Adipocyte (in vitro differentiated cells): ENCODE measurements around the gene CHRDL1.
"Not testable (repeated sequence)": the region's sequence is repeated elsewhere in the genome, so short reads cannot be mapped to it uniquely, and the experiment has no call there.

ENCODE experiments used
- DNase-seq: peaks from one replicate; pipeline ENCODE4 v3.0.0-alpha.2; 2015; ENCODE audit warnings: low read depth
- H3K27me3 ChIP-seq: replicated peaks from 2 replicates; pipeline ENCODE4 v1.7.0; 2013; ENCODE audit warnings: mild to moderate bottlenecking, low read length, moderate library complexity; ENCODE audit not compliant: control insufficient read depth, insufficient read depth
- H3K36me3 ChIP-seq: 2 replicates; pipeline ENCODE4 v1.7.0; 2013; ENCODE audit warnings: low read length, mild to moderate bottlenecking, moderate library complexity; ENCODE audit not compliant: control insufficient read depth, insufficient read depth, severe bottlenecking
- H3K4me1 ChIP-seq: 2 replicates; pipeline ENCODE4 v1.7.0; 2013; ENCODE audit warnings: mild to moderate bottlenecking, low read length, moderate library complexity; ENCODE audit not compliant: control insufficient read depth, insufficient read depth
- H3K4me3 ChIP-seq: 2 replicates; pipeline ENCODE4 v1.7.0; 2013; ENCODE audit warnings: mild to moderate bottlenecking, low read length, moderate library complexity
- H3K9ac ChIP-seq: 2 replicates; pipeline ENCODE4 v1.7.0; 2013; ENCODE audit warnings: mild to moderate bottlenecking, low read length, moderate library complexity
- H3K9me3 ChIP-seq: 2 replicates; pipeline ENCODE4 v1.7.0; 2013; ENCODE audit warnings: mild to moderate bottlenecking, low read length, moderate library complexity; ENCODE audit not compliant: control insufficient read depth

CHRDL1 gene, protein sequence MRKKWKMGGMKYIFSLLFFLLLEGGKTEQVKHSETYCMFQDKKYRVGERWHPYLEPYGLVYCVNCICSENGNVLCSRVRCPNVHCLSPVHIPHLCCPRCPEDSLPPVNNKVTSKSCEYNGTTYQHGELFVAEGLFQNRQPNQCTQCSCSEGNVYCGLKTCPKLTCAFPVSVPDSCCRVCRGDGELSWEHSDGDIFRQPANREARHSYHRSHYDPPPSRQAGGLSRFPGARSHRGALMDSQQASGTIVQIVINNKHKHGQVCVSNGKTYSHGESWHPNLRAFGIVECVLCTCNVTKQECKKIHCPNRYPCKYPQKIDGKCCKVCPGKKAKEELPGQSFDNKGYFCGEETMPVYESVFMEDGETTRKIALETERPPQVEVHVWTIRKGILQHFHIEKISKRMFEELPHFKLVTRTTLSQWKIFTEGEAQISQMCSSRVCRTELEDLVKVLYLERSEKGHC

DNA sequence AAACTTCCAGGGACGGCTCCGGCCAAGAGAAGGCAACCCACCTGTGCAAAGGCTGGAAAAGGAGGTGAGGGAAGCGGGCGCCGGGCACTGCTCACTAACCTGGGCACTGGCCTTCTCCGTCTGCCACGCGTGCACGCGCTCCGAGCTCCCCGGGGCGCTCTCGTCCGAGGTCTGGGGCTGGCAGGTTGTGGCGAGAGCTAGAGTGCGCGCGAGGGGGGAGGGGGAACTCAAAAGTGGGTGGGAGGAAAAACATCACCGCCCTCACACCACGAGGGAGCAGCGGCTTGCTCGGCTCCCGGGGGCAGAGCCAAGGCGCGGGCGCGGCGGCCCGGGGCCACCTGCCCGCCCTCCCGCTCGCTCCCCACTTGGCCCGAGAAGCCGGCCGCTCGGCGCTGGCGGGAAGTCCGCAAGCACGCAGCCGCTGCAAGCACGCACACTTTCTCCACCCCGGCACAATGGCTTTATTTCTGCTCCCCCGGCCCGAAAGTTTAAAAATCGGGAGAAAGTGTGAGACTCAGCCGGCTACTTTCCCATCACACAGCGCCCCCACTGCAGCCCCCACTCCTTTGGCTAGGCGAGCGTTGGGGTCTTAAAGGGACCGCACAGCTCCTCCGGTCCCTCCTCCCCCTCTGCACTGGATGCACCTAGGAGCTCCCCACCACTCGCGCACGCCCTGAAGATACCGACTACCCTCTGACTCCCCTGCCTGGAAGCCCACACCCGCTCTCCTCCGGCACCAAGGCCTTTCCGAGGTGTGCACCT is at the start of gene CHRDL1:
CHRDL1 (minus strand) TSS at position 173 of the 762 bp plus-strand sequence. CDS start 3,636 bp downstream, outside the sequence.
- Histone ChIP-seq H3K4me1 (peaks cover 10% of the 10 kb centered on the region), H3K9ac (peak within 1 kb of the TSS; percentile 86), H3K36me3 (no peaks in the 10 kb centered on the region), H3K27me3 (peaks cover 6% of the 10 kb centered on the region), H3K4me3 (peak within 1 kb of the TSS; percentile 82), H3K9me3 (no peaks in the 10 kb centered on the region)
- DNase-seq: peak; percentile 2

DNA sequence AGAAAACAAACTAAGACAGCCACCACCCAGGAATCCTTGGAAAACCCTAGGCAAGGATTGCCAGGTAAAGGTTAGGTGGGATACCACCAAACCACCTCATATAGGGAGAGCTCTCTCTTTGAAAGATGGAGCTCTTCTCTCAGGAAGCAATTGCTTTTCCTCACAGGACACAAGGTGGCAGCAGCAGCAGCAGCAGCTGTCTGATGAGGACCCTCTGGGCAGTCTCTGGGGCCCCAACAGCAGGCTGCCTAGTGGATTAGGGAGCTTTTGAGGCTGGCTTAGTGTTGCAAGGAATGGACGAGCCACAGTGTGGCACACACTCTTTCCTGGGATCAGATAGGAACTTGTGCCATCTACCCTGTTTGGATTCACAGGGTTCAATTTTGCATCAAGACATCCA is 41.4 kb upstream of the CHRDL1 start:
- H3K27me3 ChIP-seq: peaks cover 27% of the 10 kb centered on the region
- H3K9me3 ChIP-seq: no peaks in the 10 kb centered on the region
- H3K36me3 ChIP-seq: no peaks in the 10 kb centered on the region
- H3K4me3 ChIP-seq: no peak overlapping the region
- H3K9ac ChIP-seq: no peak overlapping the region
- H3K4me1 ChIP-seq: no peaks in the 10 kb centered on the region
- DNase-seq: no peak

DNA sequence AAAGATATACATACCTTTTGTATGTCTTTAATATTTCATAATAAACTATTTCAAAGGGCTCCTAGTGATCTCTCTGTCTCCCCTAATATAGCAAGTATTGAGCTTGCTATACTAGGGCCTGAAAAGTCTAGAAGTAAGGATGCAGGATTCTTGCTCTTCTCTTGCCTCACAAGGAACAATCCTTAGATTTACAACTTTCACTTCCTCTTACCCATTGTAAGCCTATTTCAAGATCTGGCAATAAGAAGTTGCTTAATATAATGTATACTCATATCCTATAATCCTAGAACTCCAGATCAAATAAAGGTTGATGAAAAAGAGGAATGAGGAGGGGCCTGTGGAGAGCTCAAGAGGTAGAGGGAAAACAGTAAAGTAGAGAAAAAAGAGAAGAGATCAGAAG is 40.8 kb upstream of the CHRDL1 start:
- Histone ChIP-seq H3K9me3 (no peaks in the 10 kb centered on the region), H3K4me1 (no peaks in the 10 kb centered on the region), H3K4me3 (no peak overlapping the region), H3K27me3 (peaks cover 26% of the 10 kb centered on the region), H3K36me3 (no peaks in the 10 kb centered on the region), H3K9ac (no peak overlapping the region)
- DNase-seq: no peak

DNA sequence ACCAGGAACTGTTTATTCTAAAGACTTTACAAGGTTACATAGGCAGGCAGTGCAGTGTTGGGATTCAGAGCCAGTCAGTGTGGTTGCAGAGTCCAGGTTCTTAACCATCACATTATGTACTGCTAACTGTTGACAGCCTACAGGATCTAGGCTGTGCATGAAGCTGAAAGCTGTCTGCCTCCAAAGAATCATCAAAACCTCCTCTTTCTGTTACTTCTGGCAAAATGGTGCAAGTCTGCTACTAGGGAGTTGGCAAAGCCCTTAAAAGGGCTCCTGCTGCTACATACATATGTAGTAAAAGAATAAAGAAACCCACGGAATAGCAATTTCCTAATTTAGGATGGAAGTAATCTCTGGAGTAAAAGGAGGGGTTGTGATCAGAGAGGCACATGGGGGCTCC is 40.4 kb upstream of the CHRDL1 start:
- DNase-seq: no peak
- no peaks in the 10 kb centered on the region for H3K36me3 ChIP-seq
- H3K4me1 ChIP-seq: no peaks in the 10 kb centered on the region
- no peaks in the 10 kb centered on the region for H3K9me3 ChIP-seq
- H3K9ac ChIP-seq: no peak overlapping the region
- peaks cover 26% of the 10 kb centered on the region for H3K27me3 ChIP-seq
- no peak overlapping the region for H3K4me3 ChIP-seq

DNA sequence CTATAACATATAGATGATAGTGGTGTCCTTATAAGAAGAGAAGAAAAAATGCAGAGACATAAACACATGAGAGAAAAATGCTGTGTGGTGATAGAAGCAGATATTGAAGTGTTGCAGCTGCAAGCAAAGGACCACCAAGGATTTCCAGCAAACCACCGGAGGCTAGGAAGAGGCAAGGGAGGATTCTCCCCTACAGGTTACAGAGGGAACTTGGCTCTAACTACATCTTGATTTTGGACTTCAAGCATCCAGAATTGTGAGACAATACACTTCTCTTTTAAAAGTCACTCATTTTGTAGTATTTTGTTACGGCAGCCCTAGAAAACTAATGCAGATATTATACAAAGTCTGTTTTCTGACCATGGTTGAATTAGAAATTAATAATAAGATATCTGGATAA is 30.4 kb upstream of the CHRDL1 start:
- Histone ChIP-seq H3K9me3 (peaks cover 26% of the 10 kb centered on the region), H3K36me3 (no peaks in the 10 kb centered on the region), H3K4me3 (no peak overlapping the region), H3K27me3 (peaks cover 14% of the 10 kb centered on the region), H3K9ac (no peak overlapping the region), H3K4me1 (no peaks in the 10 kb centered on the region)
- no peak for DNase-seq

DNA sequence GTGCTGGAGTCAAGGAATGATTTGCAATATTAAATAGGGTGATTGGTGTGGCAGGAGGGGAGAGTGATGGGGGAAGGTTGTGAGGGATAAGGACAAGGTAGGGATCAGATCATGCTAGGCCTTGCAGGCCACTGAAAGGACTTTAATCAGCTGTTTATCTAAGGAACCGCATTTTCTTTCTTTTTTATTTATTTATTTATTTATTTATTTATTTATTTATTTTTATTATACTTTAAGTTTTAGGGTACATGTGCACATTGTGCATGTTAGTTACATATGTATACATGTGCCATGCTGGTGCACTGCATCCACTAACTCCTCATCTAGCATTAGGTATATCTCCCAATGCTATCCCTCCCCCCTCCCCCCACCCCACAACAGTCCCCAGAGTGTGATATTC is 20.9 kb upstream of the CHRDL1 start:
- not testable (repeated sequence) for H3K9ac ChIP-seq, H3K27me3 ChIP-seq, H3K4me3 ChIP-seq, DNase-seq, H3K4me1 ChIP-seq, H3K9me3 ChIP-seq, H3K36me3 ChIP-seq

DNA sequence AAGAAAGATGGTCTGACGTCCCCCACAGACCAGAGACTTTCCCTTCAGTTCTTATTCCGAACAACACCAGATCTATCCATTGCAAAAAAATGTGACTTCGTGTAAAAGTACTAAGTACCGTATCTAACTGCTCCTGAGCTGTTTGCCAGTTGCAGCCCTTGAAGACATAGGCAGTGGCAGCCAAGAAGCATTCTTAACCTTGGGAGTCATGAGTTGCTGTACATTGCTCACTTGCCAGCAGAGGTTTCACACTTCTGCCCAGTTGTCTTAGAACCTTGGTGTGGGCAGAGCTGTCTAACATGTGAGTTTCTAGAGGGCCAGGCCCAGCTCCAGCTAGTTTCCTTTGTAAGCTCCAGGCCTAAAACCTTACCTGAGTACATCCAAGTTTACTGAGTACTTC is 10.5 kb upstream of the CHRDL1 start:
- no peak overlapping the region for H3K4me3 ChIP-seq
- H3K36me3 ChIP-seq: no peaks in the 10 kb centered on the region
- no peaks in the 10 kb centered on the region for H3K9me3 ChIP-seq
- peaks cover 28% of the 10 kb centered on the region for H3K4me1 ChIP-seq
- peak; percentile 0 for DNase-seq
- H3K9ac ChIP-seq: no peak overlapping the region
- no peaks in the 10 kb centered on the region for H3K27me3 ChIP-seq

DNA sequence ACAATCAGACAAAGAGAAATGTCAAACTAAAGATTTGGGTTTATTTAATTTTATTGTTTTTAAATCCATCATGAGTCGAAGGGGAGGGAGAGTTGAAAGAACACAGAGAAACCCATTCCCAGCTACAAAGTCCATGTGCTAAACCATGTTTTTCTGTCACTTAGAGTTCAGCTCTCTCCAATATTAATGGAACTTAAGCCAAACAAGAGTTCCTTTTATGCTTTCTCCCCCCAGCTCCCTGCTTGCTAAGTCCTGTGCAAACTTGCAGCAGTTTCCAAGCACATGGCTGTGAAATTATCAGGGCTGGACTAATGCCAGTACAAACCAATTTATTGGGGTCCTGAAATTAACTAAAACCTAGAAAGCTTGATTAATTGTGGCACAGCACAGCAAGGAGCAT is 9.7 kb upstream of the CHRDL1 start:
- no peak overlapping the region for H3K4me3 ChIP-seq
- H3K36me3 ChIP-seq: no peaks in the 10 kb centered on the region
- H3K9me3 ChIP-seq: no peaks in the 10 kb centered on the region
- no peak for DNase-seq
- no peak overlapping the region for H3K9ac ChIP-seq
- peaks cover 28% of the 10 kb centered on the region for H3K4me1 ChIP-seq
- H3K27me3 ChIP-seq: no peaks in the 10 kb centered on the region

DNA sequence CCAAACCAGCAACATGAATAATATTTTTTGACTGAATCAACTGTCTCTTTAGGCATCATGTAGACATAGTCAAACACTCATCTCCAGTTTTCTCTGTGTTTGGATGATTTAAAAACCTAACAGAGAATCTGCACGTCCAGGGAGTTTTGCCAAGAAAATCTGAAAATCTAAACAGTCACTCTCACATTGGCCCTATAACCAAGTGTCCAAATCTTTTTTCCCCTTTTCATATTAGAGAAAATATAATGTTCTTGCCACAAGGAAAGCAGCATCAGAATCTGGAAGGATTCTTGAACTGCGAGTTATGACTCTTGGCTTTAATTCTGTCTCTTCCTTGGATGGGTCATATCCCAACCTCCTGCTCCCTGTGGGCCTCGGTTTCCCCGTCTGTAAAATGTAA is 8.8 kb upstream of the CHRDL1 start:
- no peaks in the 10 kb centered on the region for H3K9me3 ChIP-seq
- no peak overlapping the region for H3K9ac ChIP-seq
- no peaks in the 10 kb centered on the region for H3K36me3 ChIP-seq
- peaks cover 28% of the 10 kb centered on the region for H3K4me1 ChIP-seq
- H3K27me3 ChIP-seq: no peaks in the 10 kb centered on the region
- DNase-seq: no peak
- peak overlapping the region; percentile 4 for H3K4me3 ChIP-seq

DNA sequence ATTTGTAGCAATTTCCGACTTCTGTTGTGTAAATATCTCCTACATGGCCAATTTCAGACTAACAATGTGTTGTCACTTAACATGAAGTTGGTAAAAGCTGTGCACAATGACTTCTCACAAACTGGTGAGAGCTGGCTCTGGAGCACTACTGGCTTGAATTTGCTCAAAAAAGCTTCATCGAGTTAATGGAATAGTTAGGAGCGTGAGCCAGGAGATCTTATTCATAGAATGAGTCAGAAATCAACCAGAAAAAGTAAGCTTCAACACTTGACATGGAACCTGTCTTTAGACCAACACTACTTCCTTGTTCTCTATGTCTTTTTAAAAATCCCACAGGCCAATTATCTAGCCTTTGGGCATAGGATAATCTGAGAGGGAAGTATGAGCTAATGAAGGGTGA is 7.9 kb upstream of the CHRDL1 start:
- H3K9ac ChIP-seq: no peak overlapping the region
- H3K4me1 ChIP-seq: peaks cover 28% of the 10 kb centered on the region
- no peak overlapping the region for H3K4me3 ChIP-seq
- no peak for DNase-seq
- H3K27me3 ChIP-seq: no peaks in the 10 kb centered on the region
- H3K9me3 ChIP-seq: no peaks in the 10 kb centered on the region
- no peaks in the 10 kb centered on the region for H3K36me3 ChIP-seq

DNA sequence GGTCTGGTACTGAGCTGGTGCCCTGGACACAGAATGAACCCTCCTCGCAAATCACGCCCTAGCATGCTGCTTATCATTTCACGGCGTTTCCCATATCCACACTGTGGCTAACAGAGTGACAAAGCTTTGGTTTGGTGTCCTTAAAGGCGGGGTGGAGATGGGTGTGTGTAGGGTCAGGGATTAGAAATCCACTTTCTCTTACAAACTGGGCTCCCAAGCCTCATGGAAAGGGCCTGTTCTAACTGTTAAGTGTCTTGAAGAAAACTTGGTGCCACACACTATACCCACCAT is 735 bp upstream of the CHRDL1 start:
- DNase-seq: no peak
- peaks cover 6% of the 10 kb centered on the region for H3K27me3 ChIP-seq
- H3K4me1 ChIP-seq: peaks cover 10% of the 10 kb centered on the region
- no peaks in the 10 kb centered on the region for H3K36me3 ChIP-seq
- peak overlapping the region; percentile 82 for H3K4me3 ChIP-seq
- no peaks in the 10 kb centered on the region for H3K9me3 ChIP-seq
- H3K9ac ChIP-seq: peak overlapping the region; percentile 86
